ENCODE data around the gene HIF3A. TPM values are rescaled to one million over a fixed set of nuclear protein-coding genes. Genes with fewer than 3 reads are reported as not detected.

HIF3A gene
- total and polyA plus RNA-seq, 2 of the 8 experiments (the other 6 are each of a cell fraction or from before 2014, with no cell fraction given) = 38.6 to 38.8 TPM

DNA sequence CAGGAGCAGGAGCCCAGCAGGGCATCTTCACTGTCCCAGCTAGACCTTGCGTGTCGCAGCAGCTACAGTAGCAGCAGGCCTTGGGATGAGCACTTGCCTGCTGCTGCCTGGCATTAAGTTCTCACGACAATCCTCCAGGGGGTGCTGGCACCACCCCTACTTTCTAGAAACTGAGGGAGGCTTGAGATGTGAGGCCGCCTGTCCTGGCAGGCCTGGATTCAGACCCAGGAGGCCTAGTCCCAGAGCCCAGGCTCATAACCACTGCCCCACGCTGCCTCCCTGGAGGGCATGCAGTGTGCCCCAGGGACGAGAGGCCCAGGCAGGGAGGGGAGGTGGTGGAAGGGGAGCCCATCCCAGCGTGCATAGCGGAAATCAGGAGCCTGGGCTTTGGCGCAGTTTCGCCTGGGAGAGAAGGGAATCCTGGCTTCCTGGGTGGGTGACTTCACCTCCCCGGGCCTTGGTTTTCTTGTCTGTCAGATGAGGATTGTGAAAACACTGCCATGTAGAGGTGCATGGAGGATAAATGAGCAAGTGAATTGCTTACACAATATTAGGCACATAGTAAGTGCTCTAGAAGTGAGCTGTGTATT, 76.2 kb downstream of the HIF3A start (continued):
- TF ChIP-seq FOSL1 (IDR thresholded peaks at IDR 0.05; ENCODE audit: insufficient read depth, low read depth, low read length) (no peak), TAF7 (optimal IDR thresholded peaks at IDR 0.05; ENCODE audit: borderline replicate concordance, low read depth, low read length) (no peak), CBX8 (IDR thresholded peaks at IDR 0.05; ENCODE audit: borderline replicate concordance, low read depth, low read length) (no peak), HDAC2 (IDR thresholded peaks at IDR 0.05; ENCODE audit: borderline replicate concordance in 1 of 2, low read depth in 2 of 2, low read length in 2 of 2) (no peak), CREB1 (IDR thresholded peaks at IDR 0.05) (no peak), ASH2L (IDR thresholded peaks at IDR 0.05; ENCODE audit: low read length) (peak; percentile 6), TCF12 (IDR thresholded peaks at IDR 0.05; ENCODE audit: low read depth, low read length) (no peak), POLR2AphosphoS5 (IDR thresholded peaks at IDR 0.05; ENCODE audit: low read depth, low read length) (no peak), SP2 (IDR thresholded peaks at IDR 0.05; ENCODE audit: low read length) (no peak), YY1 (IDR thresholded peaks at IDR 0.05; ENCODE audit: low read depth, low read length) (no peak), TEAD4 (IDR thresholded peaks at IDR 0.05; ENCODE audit: low read depth, low read length) (no peak)
- TF ChIP-seq, protein P1, sequence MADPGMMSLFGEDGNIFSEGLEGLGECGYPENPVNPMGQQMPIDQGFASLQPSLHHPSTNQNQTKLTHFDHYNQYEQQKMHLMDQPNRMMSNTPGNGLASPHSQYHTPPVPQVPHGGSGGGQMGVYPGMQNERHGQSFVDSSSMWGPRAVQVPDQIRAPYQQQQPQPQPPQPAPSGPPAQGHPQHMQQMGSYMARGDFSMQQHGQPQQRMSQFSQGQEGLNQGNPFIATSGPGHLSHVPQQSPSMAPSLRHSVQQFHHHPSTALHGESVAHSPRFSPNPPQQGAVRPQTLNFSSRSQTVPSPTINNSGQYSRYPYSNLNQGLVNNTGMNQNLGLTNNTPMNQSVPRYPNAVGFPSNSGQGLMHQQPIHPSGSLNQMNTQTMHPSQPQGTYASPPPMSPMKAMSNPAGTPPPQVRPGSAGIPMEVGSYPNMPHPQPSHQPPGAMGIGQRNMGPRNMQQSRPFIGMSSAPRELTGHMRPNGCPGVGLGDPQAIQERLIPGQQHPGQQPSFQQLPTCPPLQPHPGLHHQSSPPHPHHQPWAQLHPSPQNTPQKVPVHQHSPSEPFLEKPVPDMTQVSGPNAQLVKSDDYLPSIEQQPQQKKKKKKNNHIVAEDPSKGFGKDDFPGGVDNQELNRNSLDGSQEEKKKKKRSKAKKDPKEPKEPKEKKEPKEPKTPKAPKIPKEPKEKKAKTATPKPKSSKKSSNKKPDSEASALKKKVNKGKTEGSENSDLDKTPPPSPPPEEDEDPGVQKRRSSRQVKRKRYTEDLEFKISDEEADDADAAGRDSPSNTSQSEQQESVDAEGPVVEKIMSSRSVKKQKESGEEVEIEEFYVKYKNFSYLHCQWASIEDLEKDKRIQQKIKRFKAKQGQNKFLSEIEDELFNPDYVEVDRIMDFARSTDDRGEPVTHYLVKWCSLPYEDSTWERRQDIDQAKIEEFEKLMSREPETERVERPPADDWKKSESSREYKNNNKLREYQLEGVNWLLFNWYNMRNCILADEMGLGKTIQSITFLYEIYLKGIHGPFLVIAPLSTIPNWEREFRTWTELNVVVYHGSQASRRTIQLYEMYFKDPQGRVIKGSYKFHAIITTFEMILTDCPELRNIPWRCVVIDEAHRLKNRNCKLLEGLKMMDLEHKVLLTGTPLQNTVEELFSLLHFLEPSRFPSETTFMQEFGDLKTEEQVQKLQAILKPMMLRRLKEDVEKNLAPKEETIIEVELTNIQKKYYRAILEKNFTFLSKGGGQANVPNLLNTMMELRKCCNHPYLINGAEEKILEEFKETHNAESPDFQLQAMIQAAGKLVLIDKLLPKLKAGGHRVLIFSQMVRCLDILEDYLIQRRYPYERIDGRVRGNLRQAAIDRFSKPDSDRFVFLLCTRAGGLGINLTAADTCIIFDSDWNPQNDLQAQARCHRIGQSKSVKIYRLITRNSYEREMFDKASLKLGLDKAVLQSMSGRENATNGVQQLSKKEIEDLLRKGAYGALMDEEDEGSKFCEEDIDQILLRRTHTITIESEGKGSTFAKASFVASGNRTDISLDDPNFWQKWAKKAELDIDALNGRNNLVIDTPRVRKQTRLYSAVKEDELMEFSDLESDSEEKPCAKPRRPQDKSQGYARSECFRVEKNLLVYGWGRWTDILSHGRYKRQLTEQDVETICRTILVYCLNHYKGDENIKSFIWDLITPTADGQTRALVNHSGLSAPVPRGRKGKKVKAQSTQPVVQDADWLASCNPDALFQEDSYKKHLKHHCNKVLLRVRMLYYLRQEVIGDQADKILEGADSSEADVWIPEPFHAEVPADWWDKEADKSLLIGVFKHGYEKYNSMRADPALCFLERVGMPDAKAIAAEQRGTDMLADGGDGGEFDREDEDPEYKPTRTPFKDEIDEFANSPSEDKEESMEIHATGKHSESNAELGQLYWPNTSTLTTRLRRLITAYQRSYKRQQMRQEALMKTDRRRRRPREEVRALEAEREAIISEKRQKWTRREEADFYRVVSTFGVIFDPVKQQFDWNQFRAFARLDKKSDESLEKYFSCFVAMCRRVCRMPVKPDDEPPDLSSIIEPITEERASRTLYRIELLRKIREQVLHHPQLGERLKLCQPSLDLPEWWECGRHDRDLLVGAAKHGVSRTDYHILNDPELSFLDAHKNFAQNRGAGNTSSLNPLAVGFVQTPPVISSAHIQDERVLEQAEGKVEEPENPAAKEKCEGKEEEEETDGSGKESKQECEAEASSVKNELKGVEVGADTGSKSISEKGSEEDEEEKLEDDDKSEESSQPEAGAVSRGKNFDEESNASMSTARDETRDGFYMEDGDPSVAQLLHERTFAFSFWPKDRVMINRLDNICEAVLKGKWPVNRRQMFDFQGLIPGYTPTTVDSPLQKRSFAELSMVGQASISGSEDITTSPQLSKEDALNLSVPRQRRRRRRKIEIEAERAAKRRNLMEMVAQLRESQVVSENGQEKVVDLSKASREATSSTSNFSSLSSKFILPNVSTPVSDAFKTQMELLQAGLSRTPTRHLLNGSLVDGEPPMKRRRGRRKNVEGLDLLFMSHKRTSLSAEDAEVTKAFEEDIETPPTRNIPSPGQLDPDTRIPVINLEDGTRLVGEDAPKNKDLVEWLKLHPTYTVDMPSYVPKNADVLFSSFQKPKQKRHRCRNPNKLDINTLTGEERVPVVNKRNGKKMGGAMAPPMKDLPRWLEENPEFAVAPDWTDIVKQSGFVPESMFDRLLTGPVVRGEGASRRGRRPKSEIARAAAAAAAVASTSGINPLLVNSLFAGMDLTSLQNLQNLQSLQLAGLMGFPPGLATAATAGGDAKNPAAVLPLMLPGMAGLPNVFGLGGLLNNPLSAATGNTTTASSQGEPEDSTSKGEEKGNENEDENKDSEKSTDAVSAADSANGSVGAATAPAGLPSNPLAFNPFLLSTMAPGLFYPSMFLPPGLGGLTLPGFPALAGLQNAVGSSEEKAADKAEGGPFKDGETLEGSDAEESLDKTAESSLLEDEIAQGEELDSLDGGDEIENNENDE (IDR thresholded peaks at IDR 0.05; ENCODE audit: insufficient replicate concordance, low read length) = no peak

Data from H1 (cell line).